WTC11 (cell line): ENCODE results near the gene MTERF4. TPM values are rescaled to one million over a fixed set of nuclear protein-coding genes. Genes with fewer than 3 reads are reported as not detected.

Experiments
- ATAC-seq: fragments of 200-7000 bp; cut with Tn5 transposase; 2 replicates; pipeline ENCODE4 v1.10.0; 2021; ENCODE audit warnings: mild to moderate bottlenecking, moderate library complexity
- CTCF ChIA-PET: fragments of 300-600 bp; sonication (Branson Sonifier 250); formaldehyde crosslinking; loops from one replicate; lab custom pipeline; 2021; ENCODE audit warnings: antibody characterized with exemption; lab: Charles Lee
- POLR2A ChIA-PET: fragments of 350-600 bp; sonication (Branson Sonifier 250); formaldehyde crosslinking; loops from one replicate; lab custom pipeline; 2021; ENCODE audit warnings: antibody characterized with exemption; lab: Charles Lee
- DNase-seq: peaks from one replicate; pipeline ENCODE4 v3.0.0; 2021; ENCODE audit warnings: low spot score
- H3K27ac Mint-ChIP-seq: 2 replicates; pipeline ENCODE4 v1.8.0; 2021; ENCODE audit warnings: mixed read lengths
- H3K27me3 Mint-ChIP-seq: 2 replicates; pipeline ENCODE4 v1.8.0; 2021; ENCODE audit warnings: low read depth, mild to moderate bottlenecking, moderate library complexity, mixed read lengths
- H3K36me3 Mint-ChIP-seq: 2 replicates; pipeline ENCODE4 v1.8.0; 2021; ENCODE audit warnings: mixed read lengths
- H3K4me1 Mint-ChIP-seq: 2 replicates; pipeline ENCODE4 v1.8.0; 2022; ENCODE audit warnings: mixed read lengths
- H3K4me3 Mint-ChIP-seq: 2 replicates; pipeline ENCODE4 v1.8.0; 2021; ENCODE audit warnings: mild to moderate bottlenecking, moderate library complexity, mixed read lengths
- H3K9me3 Mint-ChIP-seq: 2 replicates; pipeline ENCODE4 v1.8.0; 2021; ENCODE audit warnings: mixed read lengths
- AR ChIP-seq: fragments of 250-450 bp; sonication (Bioruptor Pico); IDR thresholded peaks from 2 replicates; pipeline ENCODE4 v1.9.0; 2021; ENCODE audit warnings: mild to moderate bottlenecking
- CBFB ChIP-seq: sonication (generic); formaldehyde crosslinking; IDR thresholded peaks from 2 replicates; pipeline ENCODE4 v1.8.1; 2022; ENCODE audit warnings: mild to moderate bottlenecking, low read depth, missing genetic modification reagents
- CDX4 ChIP-seq: fragments of 250-450 bp; sonication (Bioruptor Pico); IDR thresholded peaks from 2 replicates; pipeline ENCODE4 v1.9.0; 2021; ENCODE audit warnings: moderate library complexity, mild to moderate bottlenecking, inconsistent platforms, borderline replicate concordance
- CREM ChIP-seq: sonication (generic); formaldehyde crosslinking; IDR thresholded peaks from 2 replicates; pipeline ENCODE4 v1.8.1; 2022; ENCODE audit warnings: mild to moderate bottlenecking, missing genetic modification reagents, moderate library complexity
- ELF4 ChIP-seq: sonication (generic); formaldehyde crosslinking; IDR thresholded peaks from 2 replicates; pipeline ENCODE4 v1.8.1; 2022; ENCODE audit warnings: low read depth, mild to moderate bottlenecking, moderate library complexity, missing genetic modification reagents
- FOXJ3 ChIP-seq: sonication (generic); formaldehyde crosslinking; IDR thresholded peaks from 2 replicates; pipeline ENCODE4 v1.9.0; 2021; ENCODE audit warnings: missing genetic modification reagents, mild to moderate bottlenecking, borderline replicate concordance
- FOXP1 ChIP-seq: sonication (generic); formaldehyde crosslinking; IDR thresholded peaks from 2 replicates; pipeline ENCODE4 v1.8.0; 2022; ENCODE audit warnings: missing genetic modification reagents, mild to moderate bottlenecking, moderate library complexity, borderline replicate concordance
- HMGA2 ChIP-seq: fragments of 250-450 bp; sonication (Bioruptor Pico); IDR thresholded peaks from 2 replicates; pipeline ENCODE4 v1.4.0; 2021; ENCODE audit warnings: mild to moderate bottlenecking, moderate library complexity
- NR1H2 ChIP-seq: sonication (generic); formaldehyde crosslinking; IDR thresholded peaks from 2 replicates; pipeline ENCODE4 v1.9.0; 2021; ENCODE audit warnings: mild to moderate bottlenecking, moderate library complexity, missing genetic modification reagents
- RELA ChIP-seq: sonication (generic); formaldehyde crosslinking; IDR thresholded peaks from 2 replicates; pipeline ENCODE4 v1.8.1; 2022; ENCODE audit warnings: missing genetic modification reagents, mild to moderate bottlenecking, borderline replicate concordance
- SOX15 ChIP-seq: fragments of 250-450 bp; sonication (Bioruptor Pico); IDR thresholded peaks from 2 replicates; pipeline ENCODE4 v1.9.0; 2021; ENCODE audit warnings: mild to moderate bottlenecking
- STAT6 ChIP-seq: sonication (generic); formaldehyde crosslinking; conservative IDR thresholded peaks from 2 replicates; pipeline ENCODE4 v1.8.1; 2023; ENCODE audit warnings: mild to moderate bottlenecking, low read depth, missing genetic modification reagents, moderate library complexity
- TP53 ChIP-seq: sonication (generic); formaldehyde crosslinking; IDR thresholded peaks from 2 replicates; pipeline ENCODE4 v1.8.1; 2023; ENCODE audit warnings: mild to moderate bottlenecking, missing genetic modification reagents
- ZBTB21 ChIP-seq: sonication (generic); formaldehyde crosslinking; IDR thresholded peaks from 2 replicates; pipeline ENCODE4 v1.8.1; 2023; ENCODE audit warnings: mild to moderate bottlenecking, missing genetic modification reagents, borderline replicate concordance
- ZNF138 ChIP-seq: sonication (generic); formaldehyde crosslinking; conservative IDR thresholded peaks from 2 replicates; pipeline ENCODE4 v1.8.1; 2022; ENCODE audit warnings: mild to moderate bottlenecking, moderate library complexity, missing genetic modification reagents
- ZNF416 ChIP-seq: fragments of 250-450 bp; sonication (Bioruptor Pico); IDR thresholded peaks from 2 replicates; pipeline ENCODE4 v1.9.0; 2021; ENCODE audit warnings: mild to moderate bottlenecking, inconsistent platforms
- ZNF425 ChIP-seq: fragments of 250-450 bp; sonication (Bioruptor Pico); conservative IDR thresholded peaks from 2 replicates; pipeline ENCODE4 v1.9.0; 2021; ENCODE audit warnings: mild to moderate bottlenecking
- ZNF671 ChIP-seq: fragments of 250-450 bp; sonication (Bioruptor Pico); IDR thresholded peaks from 2 replicates; pipeline ENCODE4 v1.8.0; 2021; ENCODE audit warnings: mild to moderate bottlenecking
- total RNA-seq: library from RNA; stranded (reverse); gene quantifications from 3 replicates; pipeline ENCODE4 v1.2.3, GENCODE V29; 2021
- TF ChIP-seq, protein P1 (sequence below): fragments of 250-450 bp; sonication (Bioruptor Pico); IDR thresholded peaks from 2 replicates; pipeline ENCODE4 v1.8.0; 2021; ENCODE audit warnings: mild to moderate bottlenecking
- TF ChIP-seq, protein P2 (sequence below): sonication (generic); formaldehyde crosslinking; conservative IDR thresholded peaks from 2 replicates; pipeline ENCODE4 v1.8.1; 2022; ENCODE audit warnings: mild to moderate bottlenecking, missing genetic modification reagents

MTERF4 gene
- total RNA-seq, 1 experiment from 2014 or later = 23.3 TPM

DNA sequence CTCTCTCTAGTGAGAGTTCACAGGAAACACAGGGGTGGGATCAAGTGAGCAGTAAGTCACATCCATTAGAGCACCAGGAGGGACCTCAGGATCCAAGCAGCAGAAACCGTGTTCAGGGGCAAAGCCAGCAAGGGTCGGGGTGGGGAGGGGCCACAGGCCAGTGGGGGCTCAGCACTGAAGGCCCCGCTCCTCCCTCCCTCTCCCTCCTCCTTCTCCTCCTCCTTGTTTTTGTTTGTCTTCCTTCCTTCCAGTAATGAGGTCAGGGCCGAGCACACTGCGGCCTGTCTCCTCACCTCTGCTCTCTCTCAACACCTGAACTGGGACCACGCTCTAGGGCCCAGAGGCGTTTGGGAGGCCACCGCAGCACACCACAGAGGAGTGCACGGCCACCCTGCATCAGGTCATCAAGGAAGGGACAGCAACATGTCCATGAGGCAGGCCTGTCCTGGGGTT, 20.9 kb downstream of the MTERF4 start:
- Mint-ChIP-seq H3K36me3 (peaks cover 2% of the 10 kb centered on the region; the same call in 1 of the 2 replicates), H3K9me3 (no peaks in the 10 kb centered on the region), H3K4me1 (no peaks in the 10 kb centered on the region), H3K27ac (peak overlapping the region; percentile 93), H3K27me3 (no peaks in the 10 kb centered on the region), H3K4me3 (no peak overlapping the region)
- POLR2A ChIA-PET = no interaction called here
- no peak for TF ChIP-seq CREM (CRISPR knock-in tag)
- TF ChIP-seq ZBTB21 (CRISPR knock-in tag) = no peak
- no peak for TF ChIP-seq ZNF416 (CRISPR knock-in tag)
- no peak for TF ChIP-seq ELF4 (CRISPR knock-in tag)
- CTCF ChIA-PET = no interaction called here
- ATAC-seq (0 out of 2 replicates have a peak, but pooled peaks have one; percentile 30), DNase-seq (no peak)

DNA sequence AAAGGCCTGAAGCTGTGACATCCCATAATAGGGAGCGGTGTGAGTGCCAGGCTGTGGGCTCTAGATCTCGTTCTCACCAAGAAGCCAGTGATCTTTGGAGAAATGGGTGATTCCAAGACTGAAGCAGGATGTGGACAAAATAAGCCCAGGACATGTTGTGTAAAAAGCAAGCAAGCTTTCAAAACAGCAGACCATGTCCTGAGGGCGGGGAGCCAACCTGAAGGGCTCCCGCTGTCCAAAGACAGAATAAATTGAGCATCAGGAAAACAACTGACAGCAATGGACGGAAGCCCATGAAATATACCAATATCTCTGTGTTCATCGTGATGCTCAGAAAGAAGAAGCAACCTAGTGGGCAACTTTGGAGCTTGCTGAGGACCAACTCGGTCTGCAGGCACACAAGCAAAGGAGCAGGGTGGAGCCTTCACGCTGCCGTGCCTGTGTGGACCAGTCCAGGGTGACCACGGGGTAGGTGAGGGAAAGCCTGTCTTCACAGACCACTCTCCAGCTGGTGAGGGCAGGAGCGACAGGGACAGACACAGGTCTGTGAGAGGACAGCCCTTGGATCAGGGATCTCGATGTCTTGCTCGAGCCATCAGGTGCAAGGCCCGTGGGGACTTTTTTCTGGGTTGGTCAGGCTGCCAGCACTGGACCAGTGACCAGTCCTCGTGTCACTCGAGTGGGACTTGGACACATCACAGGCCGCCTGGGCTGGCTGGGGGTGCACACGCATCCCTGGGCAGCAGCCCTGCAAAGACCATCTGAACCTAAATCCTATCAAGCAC, 21.5 kb downstream of the MTERF4 start:
- no peaks in the 10 kb centered on the region for H3K9me3 Mint-ChIP-seq
- H3K4me1 Mint-ChIP-seq = no peaks in the 10 kb centered on the region
- no peak for DNase-seq
- H3K4me3 Mint-ChIP-seq = no peak overlapping the region
- no peak for ATAC-seq
- CTCF ChIA-PET = no interaction called here
- TF ChIP-seq, protein P1, sequence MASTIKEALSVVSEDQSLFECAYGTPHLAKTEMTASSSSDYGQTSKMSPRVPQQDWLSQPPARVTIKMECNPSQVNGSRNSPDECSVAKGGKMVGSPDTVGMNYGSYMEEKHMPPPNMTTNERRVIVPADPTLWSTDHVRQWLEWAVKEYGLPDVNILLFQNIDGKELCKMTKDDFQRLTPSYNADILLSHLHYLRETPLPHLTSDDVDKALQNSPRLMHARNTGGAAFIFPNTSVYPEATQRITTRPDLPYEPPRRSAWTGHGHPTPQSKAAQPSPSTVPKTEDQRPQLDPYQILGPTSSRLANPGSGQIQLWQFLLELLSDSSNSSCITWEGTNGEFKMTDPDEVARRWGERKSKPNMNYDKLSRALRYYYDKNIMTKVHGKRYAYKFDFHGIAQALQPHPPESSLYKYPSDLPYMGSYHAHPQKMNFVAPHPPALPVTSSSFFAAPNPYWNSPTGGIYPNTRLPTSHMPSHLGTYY = no peak
- TF ChIP-seq CDX4 (CRISPR knock-in tag) = no peak
- TF ChIP-seq, protein P2, sequence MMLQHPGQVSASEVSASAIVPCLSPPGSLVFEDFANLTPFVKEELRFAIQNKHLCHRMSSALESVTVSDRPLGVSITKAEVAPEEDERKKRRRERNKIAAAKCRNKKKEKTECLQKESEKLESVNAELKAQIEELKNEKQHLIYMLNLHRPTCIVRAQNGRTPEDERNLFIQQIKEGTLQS (CRISPR knock-in tag) = no peak
- TF ChIP-seq SOX15 = no peak
- no peak for TF ChIP-seq ZBTB21 (CRISPR knock-in tag)
- no peak for TF ChIP-seq TP53
- H3K27ac Mint-ChIP-seq = no peak overlapping the region
- no peaks in the 10 kb centered on the region for H3K27me3 Mint-ChIP-seq
- POLR2A ChIA-PET = no interaction called here
- H3K36me3 Mint-ChIP-seq = no peaks in the 10 kb centered on the region

- Mint-ChIP-seq H3K36me3 (no peaks in the 10 kb centered on the region), H3K27me3 (no peaks in the 10 kb centered on the region), H3K4me3 (no peak overlapping the region), H3K9me3 (no peaks in the 10 kb centered on the region), H3K4me1 (no peaks in the 10 kb centered on the region), H3K27ac (no peak overlapping the region)
- no peak for DNase-seq
- ChIA-PET CTCF (no interaction called here), POLR2A (no interaction called here)
- ATAC-seq = no peak
- TF ChIP-seq RELA (CRISPR knock-in tag) = no peak
- TF ChIP-seq AR = no peak
- TF ChIP-seq ZNF425 (CRISPR knock-in tag) = no peak
- TF ChIP-seq ZNF138 (CRISPR knock-in tag) = no peak
- TF ChIP-seq CBFB (CRISPR knock-in tag) = no peak
- no peak for TF ChIP-seq STAT6
- TF ChIP-seq FOXP1 (CRISPR knock-in tag) = no peak
- no peak for TF ChIP-seq ZNF671
- TF ChIP-seq FOXJ3 = no peak
- TF ChIP-seq NR1H2 (CRISPR knock-in tag) = no peak
- TF ChIP-seq HMGA2 (CRISPR knock-in tag) = no peak
Measured at GRCh38 chr2:241074901-241075540, 27.1 kb downstream of the MTERF4 start.
